ENCODE data around the gene BAHD1. TPM values are rescaled to one million over a fixed set of nuclear protein-coding genes. Genes with fewer than 3 reads are reported as not detected.

Gene BAHD1
- total and polyA plus RNA-seq, 5 donors = 11.6 to 17.8 (median 16.5) TPM

DNA sequence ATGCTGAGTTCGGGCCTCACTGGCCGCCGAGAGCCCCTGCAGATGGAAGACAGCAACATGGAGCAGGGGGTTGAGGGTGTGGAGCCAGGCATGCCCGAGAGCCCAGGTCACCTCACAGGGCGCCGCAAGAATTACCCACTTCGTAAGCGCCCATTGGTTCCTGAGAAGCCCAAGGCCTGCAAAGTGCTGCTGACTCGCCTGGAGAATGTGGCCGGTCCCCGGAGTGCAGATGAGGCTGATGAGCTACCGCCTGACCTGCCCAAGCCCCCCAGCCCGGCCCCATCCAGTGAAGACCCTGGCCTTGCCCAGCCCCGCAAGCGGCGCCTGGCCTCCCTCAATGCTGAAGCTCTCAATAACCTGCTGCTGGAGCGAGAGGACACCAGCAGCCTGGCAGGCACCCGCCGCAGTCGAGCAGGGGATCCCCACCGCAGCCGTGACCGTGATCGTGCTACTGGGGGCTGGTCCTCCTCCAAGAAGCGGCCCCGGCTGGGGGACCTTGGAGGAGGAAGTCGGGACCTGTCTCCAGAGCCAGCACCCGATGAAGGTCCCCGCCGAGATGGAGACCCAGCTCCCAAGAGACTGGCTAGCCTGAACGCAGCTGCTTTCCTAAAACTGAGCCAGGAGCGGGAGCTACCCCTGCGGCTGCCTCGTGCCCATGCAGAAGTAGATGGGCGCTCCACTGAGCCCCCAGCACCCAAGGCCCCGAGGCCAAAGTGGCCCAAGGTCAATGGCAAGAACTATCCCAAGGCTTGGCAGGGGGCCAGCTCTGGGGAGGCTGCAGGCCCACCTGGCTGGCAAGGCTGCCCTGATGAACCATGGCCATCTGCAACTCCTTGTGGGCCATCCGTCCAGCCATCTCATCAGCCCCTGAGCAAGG lies 18.0 kb downstream of the BAHD1 start:
- 95% methylated on average over 37 of the region's 37 CpGs for WGBS
- ATAC-seq = no peak
- Histone ChIP-seq H3K27ac (ENCODE audit: low read length) (no peak overlapping the region), H3K27me3 (ENCODE audit: control insufficient read depth, insufficient read depth) (no peaks in the 10 kb centered on the region), H3K4me1 (ENCODE audit: control insufficient read depth, insufficient read depth, low read length) (peaks cover 23% of the 10 kb centered on the region), H3K4me3 (ENCODE audit: low read length) (no peak overlapping the region), H3K9me3 (ENCODE audit: control insufficient read depth, low read length) (no peaks in the 10 kb centered on the region)
- peak in 2 of 3 donors; percentile 13 to 39 for DNase-seq
- intact Hi-C loops (cut with DNase I) = no loop called here

DNA sequence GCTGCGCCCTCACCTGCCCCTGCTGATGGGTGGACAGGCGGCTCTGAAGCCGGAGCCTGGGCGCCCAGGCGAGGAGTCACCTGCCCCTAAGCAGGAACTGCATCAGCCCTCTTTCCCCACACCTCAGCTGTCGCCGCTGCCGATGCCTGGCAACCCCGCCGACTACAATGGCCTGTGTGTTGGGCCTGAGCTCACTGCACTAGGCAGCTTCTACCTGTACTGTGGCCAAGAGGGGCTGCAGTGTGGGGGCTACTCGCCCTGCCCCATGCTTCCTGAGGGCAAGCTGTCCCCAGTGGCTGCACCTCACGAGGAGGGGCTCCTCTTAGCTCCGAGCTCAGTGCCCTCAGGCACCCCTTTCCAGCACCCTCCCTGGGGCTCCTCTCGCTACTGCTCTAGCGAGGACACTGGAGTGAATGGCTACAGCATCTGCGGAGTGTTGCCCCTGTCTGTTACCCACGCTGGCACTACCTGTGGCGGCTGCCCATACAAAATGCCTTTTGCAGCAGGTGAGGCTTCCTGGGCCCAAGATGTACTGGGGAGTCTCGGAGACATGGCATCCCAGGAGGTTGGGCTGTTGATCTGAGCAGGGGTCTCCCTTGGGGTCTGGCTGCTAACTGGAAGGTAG lies 18.8 kb downstream of the BAHD1 start:
- Histone ChIP-seq H3K27ac (ENCODE audit: low read length) (no peak overlapping the region), H3K4me3 (ENCODE audit: low read length) (no peak overlapping the region), H3K27me3 (ENCODE audit: control insufficient read depth, insufficient read depth) (no peaks in the 10 kb centered on the region), H3K4me1 (ENCODE audit: control insufficient read depth, insufficient read depth, low read length) (peaks cover 19% of the 10 kb centered on the region), H3K9me3 (ENCODE audit: control insufficient read depth, low read length) (no peaks in the 10 kb centered on the region)
- no peak for ATAC-seq
- 95% methylated on average over 19 of the region's 19 CpGs for WGBS
- DNase-seq = peak in 1 of 3 donors; percentile 21
- intact Hi-C loops (cut with DNase I) = no loop called here

- Histone ChIP-seq H3K27me3 (ENCODE audit: control insufficient read depth, insufficient read depth) (no peaks in the 10 kb centered on the region), H3K4me3 (ENCODE audit: low read length) (no peak overlapping the region), H3K27ac (ENCODE audit: low read length) (no peak overlapping the region), H3K4me1 (ENCODE audit: control insufficient read depth, insufficient read depth, low read length) (peaks cover 14% of the 10 kb centered on the region), H3K9me3 (ENCODE audit: control insufficient read depth, low read length) (no peaks in the 10 kb centered on the region)
- ATAC-seq = no peak
- peak in 1 of 3 donors; percentile 23 for DNase-seq
- WGBS = 88% methylated on average over 2 of the region's 2 CpGs
- intact Hi-C loops (cut with DNase I) = no loop called here
These were observed 19.7 kb downstream of the BAHD1 start for GRCh38 chr15:40460404-40460803.

- H3K4me3 ChIP-seq (ENCODE audit: low read length) = no peak overlapping the region
- H3K27ac ChIP-seq (ENCODE audit: low read length) = no peak overlapping the region
- DNase-seq = peak in 2 of 3 donors; percentile 10 to 42
- 94% methylated on average over 21 of the region's 21 CpGs for WGBS
- no peaks in the 10 kb centered on the region for H3K27me3 ChIP-seq (ENCODE audit: control insufficient read depth, insufficient read depth)
- H3K4me1 ChIP-seq (ENCODE audit: control insufficient read depth, insufficient read depth, low read length) = peaks cover under 1% of the 10 kb centered on the region
- ATAC-seq = no peak
- H3K9me3 ChIP-seq (ENCODE audit: control insufficient read depth, low read length) = no peaks in the 10 kb centered on the region
- intact Hi-C loops (cut with DNase I) = no loop called here
These were observed 21.2 kb downstream of the BAHD1 start for GRCh38 chr15:40461958-40462357.

GRCh38 chr15:40463279-40463678 lies 22.5 kb downstream of the BAHD1 start:
- intact Hi-C loops (cut with DNase I) = no loop called here
- no peak for DNase-seq
- no peaks in the 10 kb centered on the region for H3K4me1 ChIP-seq (ENCODE audit: control insufficient read depth, insufficient read depth, low read length)
- H3K9me3 ChIP-seq (ENCODE audit: control insufficient read depth, low read length) = no peaks in the 10 kb centered on the region
- 97% methylated on average over 2 of the region's 2 CpGs for WGBS
- no peaks in the 10 kb centered on the region for H3K27me3 ChIP-seq (ENCODE audit: control insufficient read depth, insufficient read depth)
- H3K27ac ChIP-seq (ENCODE audit: low read length) = no peak overlapping the region
- ATAC-seq = no peak
- no peak overlapping the region for H3K4me3 ChIP-seq (ENCODE audit: low read length)

- H3K4me3 ChIP-seq (ENCODE audit: low read length) = no peak overlapping the region
- ATAC-seq (no peak), DNase-seq (peak in 1 of 3 donors; percentile 29)
- WGBS = 91% methylated on average over 14 of the region's 14 CpGs
- H3K4me1 ChIP-seq (ENCODE audit: control insufficient read depth, insufficient read depth, low read length) = no peaks in the 10 kb centered on the region
- intact Hi-C loops (cut with DNase I) = no loop called here
- no peaks in the 10 kb centered on the region for H3K27me3 ChIP-seq (ENCODE audit: control insufficient read depth, insufficient read depth)
- no peak overlapping the region for H3K27ac ChIP-seq (ENCODE audit: low read length)
- no peaks in the 10 kb centered on the region for H3K9me3 ChIP-seq (ENCODE audit: control insufficient read depth, low read length)
These were observed 23.3 kb downstream of the BAHD1 start for GRCh38 chr15:40463886-40464545.

- WGBS = 93% methylated on average over 3 of the region's 3 CpGs
These were observed 23.9 kb downstream of the BAHD1 start for GRCh38 chr15:40464595-40465185.

DNA sequence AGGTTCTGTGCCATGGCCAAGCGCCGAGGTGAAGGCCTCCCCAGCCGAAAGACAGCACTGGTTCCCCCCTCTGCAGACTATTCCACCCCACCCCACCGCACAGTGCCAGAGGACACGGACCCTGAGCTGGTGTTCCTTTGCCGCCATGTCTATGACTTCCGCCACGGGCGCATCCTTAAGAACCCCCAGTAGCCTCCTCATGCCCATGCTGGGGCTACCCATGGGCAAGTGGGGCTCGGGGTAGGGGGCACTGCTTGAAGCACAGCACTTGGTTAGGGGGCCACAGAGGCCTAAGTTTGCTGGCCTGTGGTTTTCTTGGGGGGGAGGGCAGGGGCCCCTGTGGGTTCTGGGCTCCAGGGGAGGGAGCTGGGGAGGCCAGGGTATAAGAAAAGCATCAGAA lies 25.2 kb downstream of the BAHD1 start:
- H3K27me3 ChIP-seq (ENCODE audit: control insufficient read depth, insufficient read depth) = no peaks in the 10 kb centered on the region
- ATAC-seq = no peak
- peaks cover 5% of the 10 kb centered on the region for H3K4me1 ChIP-seq (ENCODE audit: control insufficient read depth, insufficient read depth, low read length)
- H3K9me3 ChIP-seq (ENCODE audit: control insufficient read depth, low read length) = no peaks in the 10 kb centered on the region
- no peak overlapping the region for H3K4me3 ChIP-seq (ENCODE audit: low read length)
- intact Hi-C loops (cut with DNase I) = no loop called here
- DNase-seq = no peak
- no peak overlapping the region for H3K27ac ChIP-seq (ENCODE audit: low read length)
- WGBS = 97% methylated on average over 10 of the region's 10 CpGs

More at GRCh38 chr15:40464595-40465185, 23.9 kb downstream of the BAHD1 start:
- DNase-seq (no peak), ATAC-seq (no peak)
- no peak overlapping the region for H3K27ac ChIP-seq (ENCODE audit: low read length)
- no peaks in the 10 kb centered on the region for H3K4me1 ChIP-seq (ENCODE audit: control insufficient read depth, insufficient read depth, low read length)
- H3K9me3 ChIP-seq (ENCODE audit: control insufficient read depth, low read length) = no peaks in the 10 kb centered on the region
- H3K4me3 ChIP-seq (ENCODE audit: low read length) = no peak overlapping the region
- intact Hi-C loops (cut with DNase I) = no loop called here
- no peaks in the 10 kb centered on the region for H3K27me3 ChIP-seq (ENCODE audit: control insufficient read depth, insufficient read depth)

- 73% methylated on average over 7 of the region's 7 CpGs for WGBS
- DNase-seq (no peak), ATAC-seq (no peak)
- H3K27me3 ChIP-seq (ENCODE audit: control insufficient read depth, insufficient read depth) = no peaks in the 10 kb centered on the region
- H3K4me3 ChIP-seq (ENCODE audit: low read length) = no peak overlapping the region
- intact Hi-C loops (cut with DNase I) = no loop called here
- H3K4me1 ChIP-seq (ENCODE audit: control insufficient read depth, insufficient read depth, low read length) = peaks cover 5% of the 10 kb centered on the region
- H3K9me3 ChIP-seq (ENCODE audit: control insufficient read depth, low read length) = no peaks in the 10 kb centered on the region
- no peak overlapping the region for H3K27ac ChIP-seq (ENCODE audit: low read length)
These were observed 25.9 kb downstream of the BAHD1 start for GRCh38 chr15:40466426-40467260.

DNA sequence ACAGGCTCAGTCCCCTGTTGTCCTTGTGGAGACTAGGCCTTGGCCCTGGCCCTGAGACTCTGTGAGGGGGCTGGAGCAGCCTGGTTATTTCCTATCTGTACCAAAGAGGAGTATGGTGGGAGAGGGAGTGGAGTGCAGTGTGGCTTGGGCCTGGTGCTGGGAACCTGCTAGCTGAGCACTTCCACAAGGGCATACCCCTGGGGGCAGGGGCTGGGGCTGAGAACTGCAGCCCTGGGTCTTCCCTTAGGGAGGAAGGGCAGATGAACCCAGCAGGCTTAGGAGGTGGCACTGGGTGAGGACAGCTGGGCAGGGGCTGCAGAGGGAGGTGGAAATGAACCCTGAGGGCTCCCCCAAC lies 26.5 kb downstream of the BAHD1 start:
- intact Hi-C loops (cut with DNase I) = no loop called here
- DNase-seq (no peak), ATAC-seq (no peak)
- Histone ChIP-seq H3K4me3 (ENCODE audit: low read length) (no peak overlapping the region), H3K9me3 (ENCODE audit: control insufficient read depth, low read length) (no peaks in the 10 kb centered on the region), H3K4me1 (ENCODE audit: control insufficient read depth, insufficient read depth, low read length) (peaks cover 5% of the 10 kb centered on the region), H3K27ac (ENCODE audit: low read length) (no peak overlapping the region), H3K27me3 (ENCODE audit: control insufficient read depth, insufficient read depth) (no peaks in the 10 kb centered on the region)
